ENCODE measurements around the gene PSMD14. TPM values are rescaled to one million over a fixed set of nuclear protein-coding genes. Genes with fewer than 3 reads are reported as not detected.
"Not testable (repeated sequence)": the region's sequence is repeated elsewhere in the genome, so short reads cannot be mapped to it uniquely, and the experiment has no call there.

The PSMD14 gene
- total and polyA plus RNA-seq, 7 donors = 27.3 to 50.2 (median 38.5) TPM

DNA sequence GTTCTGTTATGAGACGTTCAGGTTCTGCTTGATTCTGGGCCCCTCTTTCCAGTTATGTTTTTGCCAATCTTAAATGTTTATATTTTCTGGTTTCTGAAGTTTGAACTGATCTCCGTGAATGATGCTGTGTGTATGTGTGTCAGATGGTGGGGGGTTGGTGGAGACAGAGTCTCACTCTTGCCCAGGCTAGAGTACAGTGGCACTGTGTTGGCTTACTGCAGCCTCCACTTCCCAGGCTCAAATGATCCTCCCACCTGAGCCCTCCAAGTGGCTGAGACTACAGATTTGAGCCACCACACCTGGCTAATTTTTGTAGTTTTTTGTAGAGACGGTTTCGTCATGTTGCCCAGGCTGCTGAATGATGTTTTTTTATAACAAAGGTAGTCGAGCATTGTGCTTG, 45.9 kb downstream of the PSMD14 start:
- Histone ChIP-seq H3K27me3 (no peaks in the 10 kb centered on the region), H3K4me1 (peaks cover 0 to 26% (median 14%) of the 10 kb centered on the region in 4 donors), H3K9me3 (no peaks in the 10 kb centered on the region), H3K4me3 (no peak overlapping the region), H3K36me3 (no peaks in the 10 kb centered on the region), H3K27ac (no peak overlapping the region)
- WGBS, 2 donors = 89 to 94% methylated on average over 5 of the region's 5 CpGs
- TF ChIP-seq EP300 (IDR thresholded peaks at IDR 0.05) (no peak), POLR2AphosphoS5 (IDR thresholded peaks at IDR 0.05) (no peak), POLR2A (IDR thresholded peaks at IDR 0.05) (no peak)
- TF ChIP-seq, protein P1, sequence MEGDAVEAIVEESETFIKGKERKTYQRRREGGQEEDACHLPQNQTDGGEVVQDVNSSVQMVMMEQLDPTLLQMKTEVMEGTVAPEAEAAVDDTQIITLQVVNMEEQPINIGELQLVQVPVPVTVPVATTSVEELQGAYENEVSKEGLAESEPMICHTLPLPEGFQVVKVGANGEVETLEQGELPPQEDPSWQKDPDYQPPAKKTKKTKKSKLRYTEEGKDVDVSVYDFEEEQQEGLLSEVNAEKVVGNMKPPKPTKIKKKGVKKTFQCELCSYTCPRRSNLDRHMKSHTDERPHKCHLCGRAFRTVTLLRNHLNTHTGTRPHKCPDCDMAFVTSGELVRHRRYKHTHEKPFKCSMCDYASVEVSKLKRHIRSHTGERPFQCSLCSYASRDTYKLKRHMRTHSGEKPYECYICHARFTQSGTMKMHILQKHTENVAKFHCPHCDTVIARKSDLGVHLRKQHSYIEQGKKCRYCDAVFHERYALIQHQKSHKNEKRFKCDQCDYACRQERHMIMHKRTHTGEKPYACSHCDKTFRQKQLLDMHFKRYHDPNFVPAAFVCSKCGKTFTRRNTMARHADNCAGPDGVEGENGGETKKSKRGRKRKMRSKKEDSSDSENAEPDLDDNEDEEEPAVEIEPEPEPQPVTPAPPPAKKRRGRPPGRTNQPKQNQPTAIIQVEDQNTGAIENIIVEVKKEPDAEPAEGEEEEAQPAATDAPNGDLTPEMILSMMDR (IDR thresholded peaks at IDR 0.05) = no peak
- intact Hi-C loops (cut with DNase I) = no loop called here
- no peak for DNase-seq

DNA sequence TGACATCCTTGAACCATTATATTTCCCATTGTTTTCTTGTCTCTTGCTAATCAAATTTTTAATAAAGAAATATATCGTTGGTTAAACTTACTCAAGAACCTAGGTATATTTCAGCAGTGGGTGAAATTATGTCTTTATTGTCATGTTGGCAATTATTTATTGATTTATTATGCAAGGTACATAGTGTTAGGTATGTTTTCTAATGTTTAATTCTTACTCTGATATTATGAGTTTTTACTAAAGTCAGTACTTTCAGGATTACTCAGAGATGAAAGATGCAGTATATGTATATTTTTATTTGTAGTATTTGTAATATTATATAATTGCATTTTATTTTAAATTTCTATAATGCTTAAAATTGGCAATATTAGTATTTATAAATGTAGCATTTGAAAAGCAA, 46.9 kb downstream of the PSMD14 start:
- Histone ChIP-seq H3K9me3 (no peaks in the 10 kb centered on the region), H3K27ac (no peak overlapping the region), H3K36me3 (no peaks in the 10 kb centered on the region), H3K4me3 (no peak overlapping the region), H3K4me1 (peaks cover 0 to 26% (median 14%) of the 10 kb centered on the region in 4 donors), H3K27me3 (no peaks in the 10 kb centered on the region)
- TF ChIP-seq, protein P1 (IDR thresholded peaks at IDR 0.05) = no peak
- TF ChIP-seq EP300 (IDR thresholded peaks at IDR 0.05) = no peak
- TF ChIP-seq POLR2A (IDR thresholded peaks at IDR 0.05) = no peak
- TF ChIP-seq POLR2AphosphoS5 (IDR thresholded peaks at IDR 0.05) = no peak
- no peak for DNase-seq
- intact Hi-C loops (cut with DNase I) = no loop called here
- 92 to 97% methylated on average over 1 of the region's 1 CpG for WGBS, 2 donors

DNA sequence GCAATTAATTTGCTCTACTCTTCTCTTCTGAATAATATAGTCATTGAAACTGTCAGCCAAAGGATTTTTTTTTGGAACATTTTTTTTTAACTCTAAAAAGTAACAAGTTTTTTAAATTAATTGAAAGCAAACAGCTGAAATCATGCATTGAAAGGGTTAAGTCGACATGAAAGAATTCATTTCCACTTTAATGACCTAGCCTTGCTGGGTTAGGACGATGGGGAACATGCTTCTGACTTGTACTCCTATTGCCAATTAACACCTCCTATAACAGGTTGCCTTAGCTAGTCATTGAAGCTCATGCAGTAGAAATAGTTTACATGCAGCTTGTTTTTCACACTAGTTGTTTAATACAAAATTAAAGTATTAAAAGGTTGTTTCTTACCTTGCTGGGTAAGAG, 47.8 kb downstream of the PSMD14 start:
- TF ChIP-seq, protein P1 (IDR thresholded peaks at IDR 0.05) = no peak
- no peak for TF ChIP-seq POLR2A (IDR thresholded peaks at IDR 0.05)
- no peak for TF ChIP-seq POLR2AphosphoS5 (IDR thresholded peaks at IDR 0.05)
- TF ChIP-seq EP300 (IDR thresholded peaks at IDR 0.05) = no peak
- Histone ChIP-seq H3K27me3 (no peaks in the 10 kb centered on the region), H3K36me3 (no peaks in the 10 kb centered on the region), H3K9me3 (no peaks in the 10 kb centered on the region), H3K27ac (no peak overlapping the region), H3K4me3 (no peak overlapping the region), H3K4me1 (peaks cover 0 to 26% (median 14%) of the 10 kb centered on the region in 4 donors)
- intact Hi-C loops (cut with DNase I) = no loop called here
- no peak for DNase-seq
- 43 to 49% methylated on average over 2 of the region's 2 CpGs for WGBS, 2 donors

DNA sequence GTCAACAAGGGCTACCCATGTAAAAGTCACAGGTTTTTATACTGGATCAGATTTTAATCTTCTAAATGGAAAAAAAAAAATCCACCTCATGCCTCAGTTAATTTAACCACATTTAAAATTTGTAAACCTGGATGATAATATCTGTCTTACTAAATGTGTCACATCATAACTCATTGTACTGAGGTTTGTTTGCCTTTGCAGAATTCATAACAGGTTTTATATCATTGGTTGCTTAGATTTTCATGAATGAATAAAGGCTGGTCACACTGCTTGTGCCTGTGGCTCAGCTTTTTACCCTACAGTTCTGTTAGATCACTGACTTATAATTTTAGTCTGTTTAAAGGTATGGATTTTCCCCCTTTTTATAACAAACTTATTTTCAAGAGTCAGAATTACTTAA, 48.9 kb downstream of the PSMD14 start:
- Histone ChIP-seq H3K4me3 (no peak overlapping the region), H3K27ac (no peak overlapping the region), H3K27me3 (no peaks in the 10 kb centered on the region), H3K36me3 (no peaks in the 10 kb centered on the region), H3K9me3 (peaks cover 0 to 6% (median 2%) of the 10 kb centered on the region in 4 donors), H3K4me1 (peaks cover 0 to 18% (median 11%) of the 10 kb centered on the region in 4 donors)
- TF ChIP-seq, protein P1 (IDR thresholded peaks at IDR 0.05) = no peak
- TF ChIP-seq POLR2A (IDR thresholded peaks at IDR 0.05) (no peak), EP300 (IDR thresholded peaks at IDR 0.05) (no peak), POLR2AphosphoS5 (IDR thresholded peaks at IDR 0.05) (no peak)
- no peak for DNase-seq
- intact Hi-C loops (cut with DNase I) = no loop called here

DNA sequence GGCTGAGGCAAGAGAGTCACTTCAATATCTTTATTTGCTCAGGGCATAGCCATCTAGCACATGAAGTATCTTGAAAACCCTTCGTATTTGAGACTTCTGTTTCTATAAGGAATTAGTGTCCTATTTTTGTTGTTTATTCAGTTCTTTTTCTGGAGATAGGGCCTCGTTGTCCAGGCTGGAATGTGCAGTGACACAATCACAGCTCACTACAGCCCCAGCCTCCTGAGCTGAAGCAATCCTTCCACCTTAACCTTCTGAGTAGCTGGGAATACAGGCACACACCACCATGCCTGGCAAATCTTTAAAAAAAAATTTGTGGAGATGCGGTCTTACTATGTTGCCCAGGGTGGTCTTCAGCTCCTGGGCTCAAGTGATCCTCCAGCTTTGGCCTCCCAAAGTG, 50.6 kb downstream of the PSMD14 start:
- 90 to 92% methylated on average over 3 of the region's 3 CpGs for WGBS, 2 donors

DNA sequence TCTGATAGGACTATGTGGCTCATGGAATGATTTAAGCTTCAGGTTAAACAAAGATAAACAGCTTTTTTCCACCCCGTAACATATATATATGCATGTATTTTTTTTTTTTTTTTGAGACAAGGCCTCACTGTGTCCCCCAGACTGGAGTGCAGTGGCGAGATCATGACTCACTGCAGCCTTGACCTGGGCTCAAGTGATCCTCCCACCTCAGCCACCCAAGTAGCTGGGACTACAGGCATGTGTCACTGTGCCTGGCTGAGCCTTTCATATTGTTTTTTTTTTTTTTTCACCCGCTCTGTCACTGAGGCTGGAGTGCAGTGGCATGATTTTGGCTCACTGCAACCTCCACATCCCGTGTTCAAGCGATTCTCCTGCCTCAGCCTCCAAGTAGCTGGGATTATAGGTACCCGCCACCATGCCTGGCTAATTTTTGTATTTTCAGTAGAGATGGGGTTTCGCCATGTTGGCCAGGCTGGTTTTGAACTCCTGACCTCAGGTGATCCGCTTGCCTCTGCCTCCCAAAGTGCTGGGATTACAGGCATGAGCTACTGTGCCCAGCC, 52.0 kb downstream of the PSMD14 start:
- WGBS, 2 donors = 96 to 97% methylated on average over 8 of the region's 8 CpGs
- H3K27me3 ChIP-seq; intact Hi-C loops (cut with DNase I): not testable (repeated sequence)

More for the DNA sequence above, 50.6 kb downstream of the PSMD14 start:
- H3K27ac ChIP-seq = no peak overlapping the region
- no peaks in the 10 kb centered on the region for H3K27me3 ChIP-seq
- H3K4me3 ChIP-seq = no peak overlapping the region
- H3K36me3 ChIP-seq = no peaks in the 10 kb centered on the region
- DNase-seq = no peak
- peaks cover 0 to 10% (median 7%) of the 10 kb centered on the region in 4 donors for H3K9me3 ChIP-seq
- intact Hi-C loops (cut with DNase I) = no loop called here
- TF ChIP-seq EP300 (IDR thresholded peaks at IDR 0.05) = no peak
- no peak for TF ChIP-seq POLR2AphosphoS5 (IDR thresholded peaks at IDR 0.05)
- TF ChIP-seq, protein P1 (IDR thresholded peaks at IDR 0.05) = no peak
- H3K4me1 ChIP-seq = peaks cover 0 to under 1% (median under 1%) of the 10 kb centered on the region in 4 donors

More for the DNA sequence above, 52.0 kb downstream of the PSMD14 start:
- not testable (repeated sequence) for H3K27ac ChIP-seq, DNase-seq, H3K4me1 ChIP-seq, H3K36me3 ChIP-seq, H3K4me3 ChIP-seq
- H3K9me3 ChIP-seq = peaks cover 0 to 10% (median 7%) of the 10 kb centered on the region in 4 donors
